Measurements from ENCODE around the gene C2CD3.
"Not testable (repeated sequence)": the region's sequence is repeated elsewhere in the genome, so short reads cannot be mapped to it uniquely, and the experiment has no call there.

C2CD3 gene

DNA sequence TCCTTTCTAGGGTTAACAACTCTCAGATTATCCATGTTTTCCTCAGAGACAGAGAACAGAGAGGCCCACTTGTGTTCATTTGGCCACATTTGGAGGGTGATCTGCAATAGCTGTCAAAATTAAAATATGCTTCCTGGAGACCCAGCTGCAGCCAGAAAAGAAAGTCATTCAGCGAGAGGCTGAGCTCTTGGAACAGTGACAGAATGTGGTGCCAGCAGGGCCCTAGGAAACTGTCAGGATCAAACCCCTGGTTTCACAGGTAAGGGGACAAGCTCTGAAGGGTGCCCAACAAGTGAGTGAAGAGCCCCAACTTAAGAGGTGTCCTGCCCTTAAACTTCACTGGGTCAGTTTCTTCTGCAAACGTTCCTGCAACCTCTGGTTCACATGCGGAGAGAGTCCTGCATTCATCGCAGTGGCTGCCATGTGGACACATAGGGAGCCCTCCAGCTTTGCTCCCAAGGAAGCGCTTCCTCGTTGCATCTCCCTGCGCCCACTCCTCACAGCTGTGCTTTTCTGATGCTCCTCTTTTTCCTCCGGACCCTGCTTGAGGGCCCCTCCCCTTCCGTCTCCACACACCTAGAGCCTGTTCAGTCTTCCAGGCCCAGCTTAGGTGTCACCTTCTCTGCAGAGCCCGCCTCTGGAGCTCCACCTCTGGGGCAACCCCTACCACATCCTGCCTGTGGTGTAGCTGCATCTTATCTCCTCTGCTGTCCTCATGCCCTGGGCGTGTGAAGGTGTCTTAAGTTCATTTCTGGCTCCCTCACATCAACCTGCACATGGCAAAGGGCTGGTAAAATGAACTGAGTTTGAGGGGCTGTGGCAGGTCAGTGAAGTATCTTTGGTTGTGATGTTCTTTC lies 165.8 kb downstream of the C2CD3 start:
- peak in 2 of 3 experiments; percentile 60 to 73 for DNase-seq (ENCODE audit: low read depth in 3 of 3)

DNA sequence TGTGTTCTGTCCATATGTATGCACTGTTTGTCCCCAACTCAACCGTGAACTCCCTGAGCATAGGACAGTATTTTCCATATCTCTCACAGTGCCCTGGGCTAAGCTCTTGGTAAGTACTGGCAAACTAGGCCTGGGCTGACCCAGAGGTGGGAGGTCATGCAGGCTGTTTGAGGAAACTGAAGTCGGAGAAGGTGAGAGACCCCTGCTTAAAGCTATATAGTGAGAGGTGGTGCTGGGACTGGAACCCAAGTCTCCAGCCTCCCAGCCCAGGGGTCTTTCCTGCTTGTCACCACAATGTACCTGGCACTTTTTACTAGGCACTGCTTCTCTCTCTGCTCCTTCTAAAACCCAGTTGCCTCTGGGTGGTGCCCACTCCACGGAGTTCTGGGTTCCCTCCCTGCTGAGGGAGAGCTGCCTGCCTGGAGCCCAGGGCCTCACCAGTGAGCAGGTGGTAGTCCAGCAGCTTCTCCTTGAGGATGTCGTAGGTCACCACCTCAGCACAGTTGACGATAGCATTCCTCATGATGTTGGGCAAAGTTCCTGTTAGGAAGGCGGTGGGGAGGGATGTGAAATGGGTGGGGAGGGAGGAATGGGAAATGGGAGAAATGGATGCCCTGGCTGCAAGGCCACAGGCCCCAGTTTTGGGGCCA lies 166.6 kb downstream of the C2CD3 start:
- no peak for DNase-seq (ENCODE audit: low read depth in 3 of 3)

DNA sequence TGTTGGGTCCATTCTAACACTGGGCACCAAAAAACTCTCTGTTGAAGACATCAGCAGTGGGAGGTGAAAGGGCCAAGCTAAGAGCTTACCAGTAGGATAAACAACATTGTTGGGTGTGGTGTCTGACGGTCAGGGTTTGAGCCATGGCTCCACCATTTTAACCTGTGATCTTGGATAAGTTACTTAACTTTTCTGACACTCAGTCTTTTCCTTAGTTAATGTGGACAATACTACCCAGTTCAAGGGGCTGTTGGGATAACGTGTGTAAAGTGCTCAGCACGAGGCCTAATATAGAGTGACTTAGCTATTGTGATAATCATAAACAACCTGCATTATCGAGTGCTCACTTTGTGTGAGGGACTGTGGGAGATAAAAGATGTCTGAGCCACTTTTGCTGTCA lies 168.0 kb downstream of the C2CD3 start:
- no peak for DNase-seq (ENCODE audit: low read depth in 3 of 3)

DNA sequence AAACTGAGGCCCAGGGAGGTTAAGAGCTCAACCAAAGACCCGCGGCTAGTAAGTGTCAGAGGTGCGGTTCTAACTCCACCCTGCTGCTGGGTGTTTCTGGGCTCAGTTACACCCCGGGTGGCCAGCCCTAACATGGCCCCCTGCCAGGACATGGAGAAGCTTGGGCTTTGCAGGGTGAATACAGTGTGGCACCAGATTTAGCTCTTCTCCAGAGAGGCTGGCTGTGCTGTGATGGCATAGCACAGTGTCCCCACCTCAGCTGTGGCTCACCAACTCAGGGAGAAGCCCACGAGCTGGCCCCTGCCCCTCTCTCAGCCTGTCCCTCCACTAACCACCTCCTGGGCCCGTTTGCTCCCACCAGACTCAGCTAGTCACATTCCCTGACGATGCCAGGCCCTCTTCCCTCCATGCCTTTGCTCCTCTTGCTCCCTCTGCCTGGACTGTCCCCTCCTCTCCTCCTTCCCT lies 168.9 kb downstream of the C2CD3 start:
- DNase-seq (ENCODE audit: low read depth in 3 of 3): no peak

DNA sequence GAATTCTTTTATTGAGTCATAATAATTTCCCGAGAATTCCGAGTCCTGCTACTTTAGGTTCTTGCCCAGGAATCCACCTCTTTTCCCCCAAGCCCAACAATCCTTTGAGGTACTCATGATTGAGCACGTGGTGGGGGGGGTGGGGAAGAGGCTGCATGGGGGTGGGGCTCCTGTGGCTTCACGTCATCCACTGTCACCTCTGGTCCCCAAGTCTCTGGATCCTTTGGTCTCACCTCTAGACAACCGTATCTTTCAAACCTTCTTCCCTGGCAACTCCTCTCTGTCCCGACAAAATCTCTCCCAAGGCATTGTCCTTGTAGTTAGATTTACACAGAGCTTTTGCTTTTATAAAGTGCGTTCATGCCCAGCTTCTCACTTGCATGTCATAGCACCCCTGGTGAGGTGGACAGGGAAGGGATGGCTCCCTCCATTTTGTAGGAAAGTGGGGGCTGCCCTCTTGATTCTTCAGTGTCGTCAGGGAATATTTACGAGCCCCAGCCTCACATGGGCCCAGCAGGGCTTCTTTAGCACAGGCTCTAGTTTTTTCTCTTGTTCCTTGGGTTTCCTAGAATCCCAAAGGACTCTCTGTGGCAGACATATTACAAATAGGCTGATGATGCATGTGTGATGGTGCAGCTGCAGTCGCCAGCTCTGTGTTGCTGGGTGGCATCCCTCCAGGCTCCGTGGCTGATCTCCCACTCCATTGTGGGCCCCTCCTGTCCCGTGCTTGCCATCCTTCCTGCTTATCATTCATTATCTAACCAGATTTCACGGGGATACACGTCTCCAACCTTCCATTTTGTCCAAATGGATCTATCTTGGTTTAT lies 170.3 kb downstream of the C2CD3 start:
- no peak for DNase-seq (ENCODE audit: low read depth in 3 of 3)

DNA sequence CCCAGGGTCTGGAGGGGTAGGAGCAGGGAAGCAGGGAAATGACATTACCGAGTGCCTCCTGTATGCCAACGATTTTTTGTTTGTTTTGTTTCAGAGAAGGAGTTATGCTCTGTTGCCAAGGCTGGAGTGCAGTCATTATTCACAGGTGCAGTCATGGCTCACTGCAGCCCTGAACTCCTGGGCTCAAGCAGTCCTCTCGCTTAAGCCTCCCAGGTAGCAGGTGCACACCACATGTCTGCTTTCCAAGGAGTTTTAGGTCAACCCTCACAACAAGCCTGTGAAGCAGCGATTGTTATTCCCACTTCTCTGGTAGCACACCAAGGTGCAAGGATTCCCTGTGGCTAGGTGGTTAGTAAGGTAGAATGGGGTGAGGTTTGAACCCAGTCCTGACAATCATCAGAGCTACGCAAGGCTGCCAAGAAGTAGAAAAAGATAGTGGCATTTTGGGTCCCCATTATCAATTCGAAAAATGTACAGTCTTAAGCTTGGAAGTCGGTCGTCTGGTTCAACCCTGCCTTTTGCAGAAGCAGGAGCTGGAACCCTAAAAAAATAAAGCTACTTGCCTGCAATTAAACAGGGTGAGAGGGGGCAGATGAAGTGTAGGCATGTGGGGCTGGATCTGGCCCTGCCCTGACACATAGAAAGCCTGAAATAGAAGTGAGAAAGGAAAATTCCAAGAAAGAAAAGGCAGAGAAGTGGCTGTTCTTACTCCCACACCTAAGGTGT lies 171.1 kb downstream of the C2CD3 start:
- DNase-seq (ENCODE audit: low read depth in 3 of 3): no peak

DNA sequence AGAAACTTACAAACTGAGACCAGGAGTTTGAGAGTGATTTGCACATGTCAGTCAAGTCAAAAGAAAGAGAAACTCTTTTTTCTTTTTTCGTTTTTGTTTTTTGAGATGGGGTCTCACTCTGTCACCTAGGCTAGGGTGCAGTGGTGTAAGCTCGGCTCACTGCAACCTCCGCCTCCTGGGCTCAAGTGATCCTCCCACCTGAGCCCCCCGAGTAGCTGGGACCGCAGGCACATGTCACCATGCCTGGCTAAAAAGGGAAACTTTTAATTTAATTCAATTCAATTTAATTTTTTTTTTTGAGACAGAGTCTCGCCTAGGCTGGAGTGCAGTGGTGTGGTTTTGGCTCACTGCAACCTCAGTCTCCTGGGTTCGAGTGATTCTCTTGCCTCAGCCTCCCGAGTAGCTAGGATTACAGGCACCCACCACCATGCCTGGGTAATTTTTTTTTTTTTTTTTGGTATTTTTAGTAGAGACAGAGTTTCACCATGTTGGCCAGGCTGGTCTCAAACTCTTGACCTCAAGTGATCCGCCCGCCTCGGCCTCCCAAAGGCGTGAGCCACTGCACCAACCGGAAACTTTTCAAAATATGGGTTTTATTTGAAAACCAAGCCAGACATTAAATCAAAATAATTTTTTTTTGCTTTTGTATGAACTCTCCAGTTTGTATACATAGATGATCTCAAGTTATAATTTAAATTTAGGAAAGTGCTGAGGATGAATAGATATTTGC lies 171.8 kb downstream of the C2CD3 start:
- DNase-seq (ENCODE audit: low read depth in 3 of 3): no peak

DNA sequence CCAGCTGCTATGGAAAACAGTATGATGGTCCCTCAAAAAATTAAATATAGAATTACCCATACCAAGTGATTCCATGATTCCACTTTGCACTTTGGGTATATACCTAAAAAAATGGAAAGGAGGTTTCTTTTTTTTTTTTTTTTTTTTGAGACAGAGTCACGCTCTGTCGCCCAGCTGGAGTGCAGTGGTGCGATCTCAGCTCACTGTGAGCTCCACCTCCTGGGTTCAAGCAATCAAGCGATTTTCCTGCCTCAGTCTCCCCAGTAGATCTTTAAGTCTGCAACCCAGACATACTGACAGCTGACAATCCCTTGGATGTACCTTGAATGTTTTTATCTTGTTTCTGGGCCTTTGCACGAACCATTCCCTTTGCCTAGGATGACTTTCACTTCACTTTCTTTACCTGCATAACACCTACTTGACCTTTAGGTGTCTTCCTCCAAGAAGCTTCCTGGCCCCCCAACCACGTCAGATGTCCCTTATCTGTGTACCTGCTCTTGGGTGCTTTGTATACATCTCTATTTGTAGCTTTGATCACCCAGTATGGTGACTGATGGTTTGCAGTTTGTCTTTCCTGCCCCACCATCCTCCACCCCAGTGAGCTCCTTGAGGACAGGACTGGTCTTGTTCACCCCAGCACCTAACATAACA lies 173.6 kb downstream of the C2CD3 start:
- no peak for DNase-seq (ENCODE audit: low read depth in 3 of 3)

DNA sequence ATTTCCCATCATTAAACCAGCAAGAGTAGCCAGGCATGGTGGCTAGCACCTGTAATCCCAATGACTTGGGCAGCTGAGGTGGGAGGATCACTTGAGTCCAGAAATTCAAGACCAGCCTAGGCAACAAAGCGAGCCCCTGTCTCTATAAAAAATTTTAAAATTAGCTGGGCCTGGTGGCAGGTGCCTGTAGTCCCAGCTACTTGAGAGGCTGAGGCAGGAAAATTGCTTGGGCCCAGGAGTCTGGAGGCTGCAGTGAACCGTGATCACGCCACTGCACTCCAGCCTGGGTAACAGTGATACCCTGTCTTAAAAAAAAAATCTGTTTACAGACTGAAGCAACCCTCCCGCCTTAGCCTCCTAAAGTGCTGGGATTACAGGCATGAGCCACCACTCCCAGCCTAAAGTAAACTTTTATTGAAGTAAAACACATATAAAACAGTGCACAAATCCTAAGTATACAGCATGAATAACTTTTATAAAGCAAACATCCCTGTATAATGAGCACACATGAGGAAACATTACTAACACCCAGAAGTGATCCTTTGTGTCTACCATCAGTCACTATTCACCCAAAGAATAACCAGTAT lies 174.5 kb downstream of the C2CD3 start:
- no peak for DNase-seq (ENCODE audit: low read depth in 3 of 3)

DNA sequence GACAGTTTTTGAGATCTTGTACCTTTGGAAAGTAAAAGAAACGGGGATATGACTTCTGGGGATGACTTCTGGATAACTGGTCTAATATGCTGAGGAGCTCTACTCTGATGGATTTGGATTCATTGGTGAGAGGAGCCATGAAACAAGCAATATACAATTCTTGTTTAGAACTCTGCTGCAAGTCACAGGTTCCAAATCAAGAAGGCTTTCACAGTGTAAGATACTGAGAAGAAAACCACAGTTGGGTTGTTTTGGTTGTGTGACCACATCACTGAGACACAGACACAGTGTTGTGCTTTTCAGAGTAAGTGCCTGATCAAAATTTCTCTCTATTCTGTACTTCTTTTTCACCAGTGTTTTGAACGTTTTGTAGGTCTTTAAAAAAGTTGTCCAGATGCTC lies 175.1 kb downstream of the C2CD3 start:
- no peak for DNase-seq (ENCODE audit: low read depth in 3 of 3)

DNA sequence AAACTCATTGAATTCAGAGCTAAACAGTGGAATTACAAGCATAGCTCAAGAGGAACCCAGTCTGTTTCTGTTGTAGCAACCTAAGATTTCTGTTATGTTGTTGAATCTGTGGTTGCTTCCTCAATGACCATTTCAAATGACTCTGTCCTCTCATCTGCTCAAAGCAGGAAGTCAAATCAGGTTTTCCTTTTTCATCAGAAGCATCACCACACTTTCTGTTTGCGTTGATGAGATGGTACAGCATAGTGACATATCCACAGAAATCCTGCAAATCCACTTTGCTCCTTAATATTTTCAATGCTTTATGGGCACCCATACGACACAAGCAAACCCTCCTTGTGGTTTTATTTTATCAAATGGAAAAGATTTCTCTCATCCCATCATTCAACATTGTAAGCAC lies 175.6 kb downstream of the C2CD3 start:
- DNase-seq (ENCODE audit: low read depth in 3 of 3): no peak

DNA sequence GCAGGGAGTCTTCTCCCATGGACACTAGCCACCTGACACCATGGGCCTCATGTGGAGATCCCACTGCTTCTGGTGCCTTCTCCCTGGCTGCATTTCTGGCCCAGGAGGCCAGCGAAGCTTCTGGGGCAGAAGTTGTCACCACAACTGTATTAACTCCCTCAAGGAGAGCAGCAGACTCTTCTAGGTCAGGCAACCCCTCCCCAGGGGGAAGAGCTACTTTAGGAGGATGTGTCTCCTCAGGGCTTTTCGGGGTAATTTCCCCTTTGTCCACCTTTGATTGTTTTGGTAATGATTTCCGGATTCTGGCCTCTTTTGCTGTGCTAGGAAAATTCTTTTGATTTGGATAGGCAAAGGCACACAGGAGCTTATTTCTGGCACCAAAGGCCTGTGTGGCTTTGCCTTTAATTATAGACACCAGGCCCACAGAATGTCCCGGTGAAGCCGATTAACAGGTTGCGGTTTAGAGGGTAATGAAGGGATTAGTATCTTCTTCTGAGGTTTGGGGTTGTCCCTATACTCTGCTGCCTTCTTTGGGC lies 179.3 kb downstream of the C2CD3 start:
- no peak for DNase-seq (ENCODE audit: low read depth in 3 of 3)

DNA sequence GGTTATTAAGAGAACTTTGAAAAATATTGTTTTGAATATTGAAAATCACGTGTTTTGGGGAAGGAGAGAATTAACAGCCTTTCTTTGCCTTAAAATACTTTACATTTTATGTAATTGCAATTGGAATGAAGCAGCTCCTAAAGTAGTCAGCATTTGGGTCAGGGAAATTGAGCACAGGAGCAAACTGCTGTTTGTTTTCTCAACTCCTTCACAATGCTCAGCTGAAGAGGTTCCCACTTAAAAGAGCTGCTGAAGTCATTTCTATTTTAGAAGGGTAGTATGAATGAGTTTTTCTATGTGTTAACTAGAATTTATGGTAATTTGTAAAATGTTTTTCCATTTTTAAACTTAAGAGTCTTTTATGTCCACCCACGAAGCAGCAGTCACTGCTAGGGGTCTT lies 180.1 kb downstream of the C2CD3 start:
- DNase-seq (ENCODE audit: low read depth in 3 of 3): no peak

DNA sequence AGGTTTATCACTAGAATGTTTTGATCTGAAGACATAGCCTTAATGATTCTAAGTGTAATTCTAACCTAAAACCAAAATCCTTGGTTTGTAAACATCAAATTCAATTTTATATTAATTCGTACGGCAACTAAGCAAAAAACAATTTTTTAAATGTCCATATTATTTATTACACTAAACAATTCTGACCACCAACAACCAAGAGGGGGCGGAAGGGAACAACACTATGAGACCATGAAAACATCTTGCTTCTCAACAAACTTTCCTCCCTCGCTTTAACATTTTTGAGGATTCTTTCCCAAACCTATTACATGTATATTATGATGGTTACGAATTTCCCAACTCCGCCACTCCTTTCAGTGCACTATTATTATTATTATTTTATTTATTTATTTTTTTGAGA lies 181.6 kb downstream of the C2CD3 start:
- no peak for DNase-seq (ENCODE audit: low read depth in 3 of 3)

DNA sequence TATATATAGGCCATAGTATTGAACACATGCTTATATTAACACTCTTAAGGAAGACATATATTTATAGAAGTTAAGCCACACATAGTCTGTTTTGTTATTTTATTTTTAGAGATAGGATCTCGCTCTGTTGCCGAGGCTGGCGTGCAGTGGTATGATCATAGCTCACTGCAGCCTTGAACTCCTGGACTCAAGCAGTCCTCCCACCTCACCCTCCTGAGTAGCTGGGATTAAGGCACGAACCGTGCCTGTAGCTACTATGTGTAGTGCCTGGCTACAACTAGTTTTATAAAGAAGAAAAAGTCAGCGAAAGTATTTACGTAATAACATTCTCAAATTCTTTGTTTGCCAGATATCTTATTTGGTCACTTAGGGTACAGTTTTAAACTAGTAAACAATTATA lies 182.6 kb downstream of the C2CD3 start:
- no peak for DNase-seq (ENCODE audit: low read depth in 3 of 3)

DNA sequence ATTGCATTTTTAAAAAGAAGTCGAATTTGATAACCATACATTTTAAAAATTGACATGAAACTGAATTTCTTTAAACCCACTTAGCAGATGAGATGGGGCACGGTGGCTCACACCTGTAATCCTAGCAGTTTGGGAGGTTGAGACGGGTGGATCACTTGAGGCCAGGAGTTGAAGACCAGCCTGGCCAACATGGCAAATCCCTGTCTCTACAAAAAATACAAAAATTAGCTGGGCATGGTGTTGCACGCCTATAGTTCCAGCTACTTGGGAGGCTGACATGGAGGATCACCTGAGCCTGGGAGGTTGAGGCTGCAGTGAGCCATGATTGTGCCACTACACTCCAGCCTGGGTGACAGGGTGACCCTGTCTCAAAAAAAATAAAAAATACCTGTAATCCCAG lies 185.1 kb downstream of the C2CD3 start:
- DNase-seq (ENCODE audit: low read depth in 3 of 3): not testable (repeated sequence)

DNA sequence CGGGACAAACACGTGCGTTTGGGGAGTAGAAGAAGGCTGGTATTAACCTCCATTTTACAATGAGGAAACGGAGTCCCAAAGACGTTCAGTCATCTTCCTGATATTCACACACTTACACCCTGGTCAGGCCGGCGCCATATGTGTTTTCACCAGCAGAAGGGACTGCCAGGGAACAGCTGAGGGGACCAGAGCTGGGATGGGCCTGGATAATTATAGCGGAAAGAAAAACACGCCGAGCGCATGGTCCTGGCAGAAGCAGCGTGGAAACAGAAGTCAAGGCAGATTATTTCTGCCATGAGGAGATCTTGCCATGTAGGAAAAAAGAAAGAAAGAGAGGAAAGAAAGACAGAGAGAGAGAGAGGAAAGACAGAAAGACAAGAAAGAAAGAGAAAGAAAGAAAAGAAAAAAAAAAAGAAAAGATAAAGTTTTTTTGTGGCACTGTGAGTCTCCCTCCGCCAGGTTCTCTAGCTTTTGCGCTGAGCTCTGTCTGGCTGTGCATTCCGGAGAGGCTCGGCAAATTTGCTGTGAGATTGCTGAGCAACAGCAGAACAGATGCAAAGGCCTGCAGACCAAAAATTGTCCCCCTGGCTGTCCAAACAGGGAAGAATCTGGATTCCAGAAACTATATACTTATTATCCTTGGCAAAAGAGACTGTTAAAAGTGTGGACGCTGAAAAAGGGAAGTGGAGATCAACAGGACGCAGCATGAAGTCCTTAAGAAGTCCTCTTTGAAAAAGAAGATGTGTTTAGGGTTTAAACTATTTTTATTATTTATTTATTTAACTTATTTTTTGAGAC lies 186.9 kb downstream of the C2CD3 start:
- DNase-seq (ENCODE audit: low read depth in 3 of 3): no peak

DNA sequence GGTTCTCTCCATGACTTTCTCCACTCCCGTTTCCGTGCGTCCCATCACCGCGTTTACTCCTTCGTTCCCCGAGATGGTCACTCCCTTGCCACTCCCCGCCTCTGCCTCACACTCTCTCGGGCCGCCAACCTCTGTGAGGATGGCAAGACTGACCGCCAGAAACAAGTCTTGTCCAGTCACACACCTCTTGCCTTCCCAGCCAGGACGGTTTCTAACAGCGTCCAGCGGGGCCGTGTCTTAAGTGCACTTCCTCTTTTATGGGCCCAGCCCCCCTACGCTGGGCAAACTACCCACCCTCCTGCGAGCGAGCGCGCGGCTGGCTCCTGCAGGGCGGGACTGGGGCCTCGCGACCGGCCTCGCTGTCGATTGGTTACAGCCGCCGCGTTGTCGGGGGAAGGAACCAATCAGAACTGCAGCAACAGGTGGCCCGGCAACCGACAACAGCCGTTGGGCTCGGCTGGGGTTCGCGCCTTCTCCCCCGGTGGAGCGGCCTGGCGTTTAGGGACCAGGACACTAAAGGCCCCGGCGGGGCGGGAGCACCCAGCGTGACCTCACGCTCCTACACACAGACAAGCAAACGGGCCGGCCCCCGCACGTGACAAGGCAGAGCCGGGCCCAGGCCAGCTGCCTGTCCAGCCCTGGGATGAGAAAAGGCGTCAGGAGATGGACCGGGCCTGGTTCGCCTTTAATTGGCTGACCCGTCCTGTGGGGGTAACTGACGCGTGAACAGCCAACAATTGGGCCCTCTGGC lies 187.6 kb downstream of the C2CD3 start:
- DNase-seq (ENCODE audit: low read depth in 3 of 3): peak; percentile 80 to 84 (median 83)
